ENCODE results near the gene GPR35.
"Not testable (repeated sequence)": the region's sequence is repeated elsewhere in the genome, so short reads cannot be mapped to it uniquely, and the experiment has no call there.

The GPR35 gene

DNA sequence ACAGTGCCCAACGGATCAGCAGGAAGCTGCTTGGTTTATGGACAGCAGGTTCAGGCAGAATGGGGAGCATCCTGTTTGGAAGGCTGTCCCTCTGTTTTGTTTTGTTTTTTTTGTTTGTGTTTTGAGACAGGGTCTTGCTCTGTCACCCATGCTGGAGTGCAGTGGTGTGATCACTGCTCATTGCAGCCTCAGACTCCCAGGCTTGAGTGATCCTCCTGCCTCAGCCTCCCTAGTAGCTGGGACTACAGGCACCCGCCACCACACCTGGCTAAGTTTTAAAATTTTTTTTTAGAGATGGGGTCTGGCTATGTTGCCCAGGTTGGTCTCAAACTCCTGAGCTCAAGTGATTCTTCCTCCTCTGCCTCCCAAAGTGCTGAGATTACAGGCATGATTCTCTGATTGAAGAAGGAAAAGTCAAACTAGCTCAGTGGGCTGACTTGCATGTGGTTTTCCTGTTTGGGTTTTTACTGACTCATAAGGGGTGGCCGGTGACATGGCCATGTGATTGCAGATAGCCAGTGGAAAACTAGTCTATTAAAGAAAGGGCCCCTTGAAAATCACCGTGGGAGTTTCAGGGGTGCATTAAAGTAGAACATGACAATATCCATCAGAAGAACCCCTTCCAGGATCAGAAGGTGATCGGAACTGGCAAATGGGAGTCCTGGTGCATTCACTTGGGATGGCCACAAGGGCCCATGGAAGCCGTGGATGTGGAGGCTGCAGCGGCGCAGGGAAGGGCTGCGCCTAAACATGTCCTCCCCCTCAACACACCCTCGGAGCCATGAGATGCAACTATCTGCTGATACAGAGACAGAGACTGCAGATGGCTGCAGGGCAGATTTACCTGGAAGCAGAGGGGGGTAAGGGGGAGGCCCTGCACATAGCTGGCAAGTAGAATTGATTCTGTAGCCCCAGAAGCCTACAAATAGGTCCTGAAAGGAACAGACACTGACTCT is 30.9 kb downstream of the GPR35 start:
- DNase-seq (ENCODE audit: low read depth), result peak; percentile 65

DNA sequence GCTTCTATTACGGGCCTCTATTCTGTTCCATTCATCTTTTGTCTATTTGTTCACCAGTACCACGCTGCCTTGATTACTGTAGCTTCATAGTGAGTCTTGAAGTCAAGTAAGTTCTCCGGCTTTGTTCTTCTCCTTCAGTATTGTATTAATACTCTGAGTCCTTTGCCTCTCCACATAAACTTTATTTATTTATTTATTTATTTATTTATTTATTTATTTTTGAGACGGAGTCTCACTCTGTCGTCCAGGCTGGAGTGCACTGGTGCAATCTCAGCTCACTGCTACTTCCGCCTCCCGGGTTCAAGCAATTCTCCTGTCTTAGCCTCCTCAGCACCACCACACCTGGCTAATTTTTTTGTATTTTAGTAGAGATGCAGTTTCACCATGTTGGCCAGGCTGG is 34.6 kb downstream of the GPR35 start:
- not testable (repeated sequence) for DNase-seq (ENCODE audit: low read depth)

- peak; percentile 66 for DNase-seq (ENCODE audit: low read depth)
Measured at GRCh38 chr2:240662681-240663080, 37.4 kb downstream of the GPR35 start.

DNA sequence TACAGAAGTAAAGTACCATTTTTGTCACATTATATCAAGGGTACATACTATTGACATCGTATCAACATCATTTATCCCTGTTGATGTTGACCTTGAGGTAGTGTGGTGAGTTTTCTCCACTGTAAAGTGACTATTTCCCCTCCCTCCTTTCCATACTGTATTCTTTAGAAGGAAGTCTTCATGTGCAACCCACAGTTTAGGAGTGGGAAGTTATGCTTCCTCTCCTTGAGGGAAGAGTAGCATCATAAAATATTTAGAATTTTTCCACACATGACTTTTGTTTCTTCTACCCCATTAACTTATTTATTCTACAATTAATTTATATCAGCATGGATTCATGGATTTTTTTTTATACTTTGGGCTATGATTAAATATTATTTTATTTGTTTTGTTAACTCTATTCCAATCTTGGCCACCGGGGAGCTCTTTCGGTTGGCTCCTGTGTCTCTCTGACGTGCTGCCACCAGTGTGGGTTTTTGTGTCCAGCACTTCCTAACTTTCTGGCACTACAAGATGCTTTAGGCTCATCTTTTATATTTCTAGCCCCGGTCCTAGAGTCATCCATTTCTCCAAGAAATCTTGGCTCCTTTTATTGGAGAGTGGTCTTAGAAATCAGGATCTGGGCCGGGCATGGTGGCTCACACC is 38.4 kb downstream of the GPR35 start:
- DNase-seq (ENCODE audit: low read depth), result no peak

DNA sequence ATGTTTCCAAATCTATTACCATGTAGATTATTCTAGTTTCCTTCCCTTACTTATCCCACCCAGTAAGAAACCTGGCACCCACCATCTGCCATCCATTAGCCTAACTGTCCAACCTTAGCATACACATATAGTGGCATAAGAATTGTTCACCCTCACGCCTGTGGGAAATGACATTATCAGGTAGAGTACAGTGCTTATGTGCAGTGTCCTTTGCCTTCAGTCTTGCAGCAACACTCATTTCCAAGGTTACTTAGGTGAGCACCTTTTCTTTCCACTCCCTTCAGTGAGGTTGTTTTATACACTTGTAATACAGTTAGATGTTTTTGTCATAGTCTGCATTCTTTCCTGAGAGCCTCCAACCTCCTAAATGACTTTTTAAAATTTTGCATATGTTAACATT is 39.3 kb downstream of the GPR35 start:
- no peak for DNase-seq (ENCODE audit: low read depth)

- no peak for DNase-seq (ENCODE audit: low read depth)
Measured at GRCh38 chr2:240670402-240670801, 45.1 kb downstream of the GPR35 start.

DNA sequence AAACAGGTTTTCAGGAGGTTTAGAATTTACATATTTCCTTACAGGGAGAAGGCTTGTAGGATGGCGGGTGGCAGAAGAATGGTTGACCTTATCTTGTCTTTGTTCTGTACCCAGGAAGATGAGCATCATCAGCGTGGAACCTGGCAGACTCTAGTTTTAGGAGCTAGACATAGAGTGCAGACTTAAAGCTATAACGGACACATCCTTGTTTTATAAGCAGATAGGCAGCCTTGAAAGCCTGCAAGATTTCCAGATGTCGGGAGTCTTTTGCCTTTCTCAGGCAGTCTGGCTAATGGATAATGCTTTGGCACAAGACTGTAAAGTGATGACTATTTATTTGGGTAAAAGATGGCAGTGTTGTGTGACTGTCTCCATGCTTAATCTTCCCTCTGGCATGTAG is 45.7 kb downstream of the GPR35 start:
- DNase-seq (ENCODE audit: low read depth), result no peak

DNA sequence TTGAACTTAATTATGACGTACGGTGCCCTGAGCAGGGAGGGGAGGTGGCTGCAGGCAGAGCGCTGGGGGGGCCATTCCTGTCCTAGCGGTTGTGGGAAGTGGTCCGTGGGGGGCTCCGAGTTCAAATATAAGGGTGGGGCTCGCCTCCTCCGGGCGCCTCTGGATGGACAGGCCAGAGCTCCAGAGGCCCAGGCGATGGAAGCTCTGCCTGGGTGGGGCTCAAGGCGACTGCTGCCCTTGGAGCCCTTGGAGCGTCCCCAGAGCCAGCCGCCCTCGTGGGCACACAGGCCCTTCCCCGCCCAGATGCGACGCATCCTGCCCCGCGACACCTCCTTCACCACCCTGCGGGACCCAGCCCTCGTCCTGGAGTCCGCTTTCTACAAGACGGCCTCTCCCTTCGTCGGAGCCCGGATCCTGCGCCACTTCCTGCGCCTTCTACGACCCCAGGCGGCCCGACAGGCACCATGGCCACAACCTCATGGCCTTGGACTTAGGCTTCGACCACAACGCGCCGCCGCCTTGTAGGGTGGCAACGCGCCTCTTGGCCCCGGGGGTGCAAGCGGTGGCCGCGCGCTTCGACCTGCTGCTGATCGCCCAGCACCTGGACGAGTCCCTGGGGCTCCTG is 46.9 kb downstream of the GPR35 start:
- no peak for DNase-seq (ENCODE audit: low read depth)

DNA sequence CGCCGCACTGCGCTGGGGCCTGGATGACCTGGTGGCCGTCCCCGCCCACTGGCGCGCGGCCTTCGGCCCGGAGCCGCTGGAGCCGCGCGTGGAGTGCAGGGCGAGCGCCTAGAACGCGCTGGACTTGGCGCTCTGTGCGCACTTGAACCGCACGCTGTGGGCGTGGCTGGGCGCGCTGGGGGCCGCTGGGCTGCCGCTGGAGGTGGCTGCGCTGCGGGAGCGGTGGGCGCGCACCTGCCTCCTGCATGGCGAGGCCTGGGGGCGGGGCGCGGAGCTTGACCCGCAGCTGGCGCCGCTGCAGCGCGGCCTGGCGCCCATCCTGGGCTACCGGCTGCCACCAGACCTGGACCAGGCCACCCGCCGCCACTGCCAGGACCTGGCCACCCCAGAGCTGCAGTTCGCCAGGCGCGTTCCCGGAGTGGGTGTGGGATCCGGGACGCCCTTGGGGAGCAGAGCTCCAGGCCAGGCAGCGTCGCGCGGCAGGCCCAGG is 47.5 kb downstream of the GPR35 start:
- no peak for DNase-seq (ENCODE audit: low read depth)

DNA sequence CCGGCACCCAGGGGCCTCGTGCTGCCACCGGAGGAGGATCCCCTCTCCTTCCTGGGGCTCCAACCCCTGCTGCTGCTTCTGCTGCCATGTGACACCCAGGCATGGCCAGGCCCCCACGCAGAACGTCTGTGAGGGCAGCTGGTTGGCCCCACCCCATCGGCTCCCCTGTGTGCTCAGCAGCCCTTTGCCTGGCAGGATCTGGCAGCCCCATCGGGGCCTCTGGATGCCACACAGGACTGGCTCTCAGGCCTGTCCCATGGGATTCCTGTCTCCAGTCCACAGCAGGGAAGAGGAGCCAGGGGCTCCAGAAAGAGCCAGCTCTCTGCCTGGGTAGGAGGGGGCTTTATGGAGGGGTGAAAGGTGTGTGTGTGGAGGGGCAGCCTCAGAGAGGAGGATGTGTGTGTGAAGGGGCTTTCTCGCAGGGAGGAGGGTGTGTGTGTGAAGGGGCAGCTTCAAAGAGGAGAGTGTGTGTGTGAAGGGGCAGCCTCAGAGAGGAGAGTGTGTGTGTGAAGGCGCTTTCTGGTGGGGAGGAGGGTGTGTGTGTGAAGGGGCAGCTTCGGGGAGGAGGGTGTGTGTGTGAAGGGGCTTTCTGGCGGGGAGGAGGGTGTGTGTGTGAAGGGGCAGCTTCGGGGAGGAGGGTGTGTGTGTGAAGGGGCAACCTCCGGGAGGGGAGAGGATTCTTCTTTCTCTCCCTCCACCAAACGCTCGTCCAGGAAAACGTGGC is 49.3 kb downstream of the GPR35 start:
- DNase-seq (ENCODE audit: low read depth), result not testable (repeated sequence)

- not testable (repeated sequence) for DNase-seq (ENCODE audit: low read depth)
Measured at GRCh38 chr2:240675345-240675744, 50.1 kb downstream of the GPR35 start.

GRCh38 chr2:240678043-240678442 is 52.8 kb downstream of the GPR35 start:
- not testable (repeated sequence) for DNase-seq (ENCODE audit: low read depth)

- not testable (repeated sequence) for DNase-seq (ENCODE audit: low read depth)
Measured at GRCh38 chr2:240678909-240679308, 53.6 kb downstream of the GPR35 start.

GRCh38 chr2:240680185-240680584 is 54.9 kb downstream of the GPR35 start:
- not testable (repeated sequence) for DNase-seq (ENCODE audit: low read depth)
